GM23338 (cell line): ENCODE results near the gene TRIM72. TPM values are rescaled to one million over a fixed set of nuclear protein-coding genes. Genes with fewer than 3 reads are reported as not detected.

ENCODE experiments used
- ATAC-seq: fragments of 200-7000 bp; cut with Tn5 transposase; 3 replicates; pipeline ENCODE4 v1.9.1; 2020
- DNase-seq: peaks from one replicate; pipeline ENCODE4 v3.0.0-alpha.2; 2015; ENCODE audit warnings: low spot score
- H2AFZ ChIP-seq: fragments of 200-600 bp; sonication (generic); 2 replicates; pipeline ENCODE4 v1.8.0; 2016; ENCODE audit warnings: antibody characterized with exemption, mild to moderate bottlenecking, moderate library complexity
- H3F3A ChIP-seq: fragments of 200-600 bp; sonication (generic); replicated peaks from 2 replicates; pipeline ENCODE4 v1.8.0; 2017; ENCODE audit warnings: antibody characterized with exemption, mixed run types, low read depth
- H3K27ac ChIP-seq: fragments of 200-600 bp; sonication (generic); 2 replicates; pipeline ENCODE4 v1.6.1; 2016; ENCODE audit warnings: low read depth
- H3K27me3 ChIP-seq: fragments of 200-600 bp; sonication (generic); 2 replicates; pipeline ENCODE4 v1.8.0; 2016; ENCODE audit warnings: mild to moderate bottlenecking, mixed run types, moderate library complexity; ENCODE audit not compliant: insufficient read depth
- H3K36me3 ChIP-seq: fragments of 200-600 bp; sonication (generic); 2 replicates; pipeline ENCODE4 v1.8.0; 2016; ENCODE audit warnings: mild to moderate bottlenecking; ENCODE audit not compliant: insufficient read depth
- H3K4me1 ChIP-seq: fragments of 200-600 bp; sonication (generic); 2 replicates; pipeline ENCODE4 v1.8.0; 2016; ENCODE audit warnings: mild to moderate bottlenecking, moderate library complexity; ENCODE audit not compliant: insufficient read depth
- H3K4me2 ChIP-seq: fragments of 200-600 bp; sonication (generic); 2 replicates; pipeline ENCODE4 v1.7.1; 2017; ENCODE audit warnings: mixed run types
- H3K4me3 ChIP-seq: fragments of 200-600 bp; sonication (generic); 2 replicates; pipeline ENCODE4 v1.6.1; 2016; ENCODE audit warnings: mixed run types
- H3K79me2 ChIP-seq: fragments of 200-600 bp; sonication (generic); replicated peaks from 2 replicates; pipeline ENCODE4 v1.8.0; 2017; ENCODE audit warnings: mild to moderate bottlenecking; ENCODE audit not compliant: insufficient read depth
- H3K9me2 ChIP-seq: fragments of 200-600 bp; sonication (generic); 2 replicates; pipeline ENCODE4 v1.8.0; 2017; ENCODE audit not compliant: insufficient read depth
- H4K20me1 ChIP-seq: fragments of 200-600 bp; sonication (generic); replicated peaks from 2 replicates; pipeline ENCODE4 v1.8.0; 2017; ENCODE audit warnings: mild to moderate bottlenecking; ENCODE audit not compliant: insufficient read depth
- H3K27ac Mint-ChIP-seq: 2 replicates; pipeline ENCODE4 v1.8.0; 2020; ENCODE audit warnings: inconsistent platforms, mild to moderate bottlenecking, moderate library complexity, mixed read lengths
- H3K27me3 Mint-ChIP-seq: 3 replicates; pipeline ENCODE4 v1.8.0; 2022; ENCODE audit warnings: low read depth, mild to moderate bottlenecking, moderate library complexity, mixed read lengths, inconsistent platforms; ENCODE audit not compliant: insufficient read depth, poor library complexity
- H3K36me3 Mint-ChIP-seq: 3 replicates; pipeline ENCODE4 v1.8.0; 2021; ENCODE audit warnings: low read depth, mild to moderate bottlenecking, inconsistent platforms, moderate library complexity, mixed read lengths
- H3K4me1 Mint-ChIP-seq: 3 replicates; pipeline ENCODE4 v1.8.0; 2020; ENCODE audit warnings: mild to moderate bottlenecking, inconsistent platforms, mixed read lengths
- H3K4me3 Mint-ChIP-seq: 3 replicates; pipeline ENCODE4 v1.8.0; 2021; ENCODE audit warnings: moderate library complexity, mild to moderate bottlenecking, inconsistent platforms, mixed read lengths
- H3K9me3 Mint-ChIP-seq: 3 replicates; pipeline ENCODE4 v1.8.0; 2020; ENCODE audit warnings: moderate library complexity, mild to moderate bottlenecking, inconsistent platforms, mixed read lengths
- CREB1 ChIP-seq: fragments of 250-450 bp; sonication (Bioruptor Pico); IDR thresholded peaks from 2 replicates; pipeline ENCODE4 v1.5.0; 2020; ENCODE audit warnings: low read depth, mild to moderate bottlenecking, moderate library complexity
- CTCF ChIP-seq, 2 experiments: fragments of 200-600 bp in 1 of 2; sonication (generic) in 1 of 2; conservative IDR thresholded peaks; 2 replicates each; pipeline versions ENCODE4 v1.5.1 to v1.6.1; 2016 to 2017; ENCODE audit warnings: antibody characterized with exemption in 2 of 2, low read depth in 2 of 2, mild to moderate bottlenecking in 2 of 2, moderate library complexity in 1 of 2
- EZH2 ChIP-seq: fragments of 200-600 bp; sonication (generic); IDR thresholded peaks from one replicate; pipeline ENCODE4 v1.8.0; 2017; ENCODE audit warnings: antibody characterized with exemption, mild to moderate bottlenecking, low read depth; ENCODE audit not compliant: unreplicated experiment
- JUNB ChIP-seq: IDR thresholded peaks from one replicate; pipeline ENCODE4 v1.6.1; 2016; ENCODE audit warnings: antibody characterized with exemption; ENCODE audit not compliant: unreplicated experiment
- NANOG ChIP-seq: IDR thresholded peaks from 2 replicates; pipeline ENCODE4 v1.6.1; 2016; ENCODE audit warnings: antibody characterized with exemption, borderline replicate concordance
- POLR2AphosphoS5 ChIP-seq: IDR thresholded peaks from 2 replicates; pipeline ENCODE4 v1.6.1; 2016; ENCODE audit warnings: antibody characterized with exemption, low read depth
- STAT1 ChIP-seq: IDR thresholded peaks from one replicate; pipeline ENCODE4 v1.6.1; 2016; ENCODE audit warnings: antibody characterized with exemption; ENCODE audit not compliant: unreplicated experiment
- ZNF114 ChIP-seq: fragments of 250-450 bp; sonication (Bioruptor Pico); IDR thresholded peaks from 2 replicates; pipeline ENCODE4 v1.5.0; 2020; ENCODE audit warnings: mild to moderate bottlenecking, moderate library complexity
- ZNF462 ChIP-seq: fragments of 250-450 bp; sonication (Bioruptor Pico); IDR thresholded peaks from 2 replicates; pipeline ENCODE4 v1.5.0; 2020; ENCODE audit warnings: mild to moderate bottlenecking, moderate library complexity
- polyA plus RNA-seq: library from polyadenylated mRNA; unstranded; fragments of >200 nt; fragmentation: Nextera tagmentation; extraction: Ambion mirVana; gene quantifications from 2 replicates; pipeline ENCODE4 v1.2.1, GENCODE V29; 2016
- total RNA-seq: library from RNA; depleted of rRNA; stranded (reverse); fragments of >200 nt; shearing (Covaris generic); gene quantifications from 2 replicates; pipeline ENCODE4 v1.2.3, GENCODE V29; 2014
- TF ChIP-seq, protein P1 (sequence below): IDR thresholded peaks from one replicate; pipeline ENCODE4 v1.6.1; 2018; ENCODE audit warnings: antibody characterized with exemption; ENCODE audit not compliant: unreplicated experiment

TRIM72 gene
- total and polyA plus RNA-seq, 2 experiments from 2014 or later: 0.81 to 1.3 TPM

- no peak for DNase-seq
- Histone ChIP-seq H3K27me3 (no peaks in the 10 kb centered on the region), H3K4me2 (no peak overlapping the region), H4K20me1 (no peaks in the 10 kb centered on the region), H3K4me3 (no peak overlapping the region), H3K9me2 (0 out of 2 replicates have a peak, but pooled peaks cover 3% of the 10 kb centered on the region), H3K36me3 (no peaks in the 10 kb centered on the region), H3K79me2 (no peaks in the 10 kb centered on the region), H3K27ac (no peak overlapping the region), H3K4me1 (no peaks in the 10 kb centered on the region), H3F3A (no peaks in the 10 kb centered on the region), H2AFZ (no peak overlapping the region)
- H3K4me1 Mint-ChIP-seq: peaks cover 7% of the 10 kb centered on the region; the same call in 2 of the 3 replicates
- no peak for TF ChIP-seq JUNB
- no peak overlapping the region for H3K4me3 Mint-ChIP-seq
- no peak overlapping the region for H3K27ac Mint-ChIP-seq
- peaks cover 15% of the 10 kb centered on the region for H3K27me3 Mint-ChIP-seq
- no peaks in the 10 kb centered on the region for H3K36me3 Mint-ChIP-seq
- peaks cover 7% of the 10 kb centered on the region; the same call in 2 of the 3 replicates for H3K9me3 Mint-ChIP-seq
- ATAC-seq: no peak
Measured at GRCh38 chr16:31276600-31276999, 62.7 kb downstream of the TRIM72 start.

- Histone ChIP-seq H2AFZ (no peak overlapping the region), H3K4me1 (no peaks in the 10 kb centered on the region), H3F3A (no peaks in the 10 kb centered on the region), H3K27ac (no peak overlapping the region), H3K79me2 (no peaks in the 10 kb centered on the region), H4K20me1 (no peaks in the 10 kb centered on the region), H3K9me2 (0 out of 2 replicates have a peak, but pooled peaks cover 3% of the 10 kb centered on the region), H3K36me3 (no peaks in the 10 kb centered on the region), H3K27me3 (no peaks in the 10 kb centered on the region), H3K4me2 (no peak overlapping the region), H3K4me3 (no peak overlapping the region)
- H3K36me3 Mint-ChIP-seq: no peaks in the 10 kb centered on the region
- no peak overlapping the region for H3K27ac Mint-ChIP-seq
- ATAC-seq (no peak), DNase-seq (no peak)
- H3K4me3 Mint-ChIP-seq: no peak overlapping the region
- H3K4me1 Mint-ChIP-seq: peaks cover 7% of the 10 kb centered on the region; the same call in 2 of the 3 replicates
- peaks cover 13% of the 10 kb centered on the region; the same call in 2 of the 3 replicates for H3K9me3 Mint-ChIP-seq
- peaks cover 13% of the 10 kb centered on the region for H3K27me3 Mint-ChIP-seq
- no peak for TF ChIP-seq JUNB
- no peak for TF ChIP-seq ZNF462 (CRISPR knock-in tag)
- no peak for TF ChIP-seq STAT1
- no peak for TF ChIP-seq CTCF (conservative IDR thresholded peaks at IDR 0.05; ENCODE audit: low read depth in 2 of 2)
- TF ChIP-seq NANOG: no peak
- TF ChIP-seq ZNF114 (CRISPR knock-in tag): no peak
- no peak for TF ChIP-seq CREB1 (CRISPR knock-in tag)
- no peak for TF ChIP-seq POLR2AphosphoS5
- TF ChIP-seq, protein P1, sequence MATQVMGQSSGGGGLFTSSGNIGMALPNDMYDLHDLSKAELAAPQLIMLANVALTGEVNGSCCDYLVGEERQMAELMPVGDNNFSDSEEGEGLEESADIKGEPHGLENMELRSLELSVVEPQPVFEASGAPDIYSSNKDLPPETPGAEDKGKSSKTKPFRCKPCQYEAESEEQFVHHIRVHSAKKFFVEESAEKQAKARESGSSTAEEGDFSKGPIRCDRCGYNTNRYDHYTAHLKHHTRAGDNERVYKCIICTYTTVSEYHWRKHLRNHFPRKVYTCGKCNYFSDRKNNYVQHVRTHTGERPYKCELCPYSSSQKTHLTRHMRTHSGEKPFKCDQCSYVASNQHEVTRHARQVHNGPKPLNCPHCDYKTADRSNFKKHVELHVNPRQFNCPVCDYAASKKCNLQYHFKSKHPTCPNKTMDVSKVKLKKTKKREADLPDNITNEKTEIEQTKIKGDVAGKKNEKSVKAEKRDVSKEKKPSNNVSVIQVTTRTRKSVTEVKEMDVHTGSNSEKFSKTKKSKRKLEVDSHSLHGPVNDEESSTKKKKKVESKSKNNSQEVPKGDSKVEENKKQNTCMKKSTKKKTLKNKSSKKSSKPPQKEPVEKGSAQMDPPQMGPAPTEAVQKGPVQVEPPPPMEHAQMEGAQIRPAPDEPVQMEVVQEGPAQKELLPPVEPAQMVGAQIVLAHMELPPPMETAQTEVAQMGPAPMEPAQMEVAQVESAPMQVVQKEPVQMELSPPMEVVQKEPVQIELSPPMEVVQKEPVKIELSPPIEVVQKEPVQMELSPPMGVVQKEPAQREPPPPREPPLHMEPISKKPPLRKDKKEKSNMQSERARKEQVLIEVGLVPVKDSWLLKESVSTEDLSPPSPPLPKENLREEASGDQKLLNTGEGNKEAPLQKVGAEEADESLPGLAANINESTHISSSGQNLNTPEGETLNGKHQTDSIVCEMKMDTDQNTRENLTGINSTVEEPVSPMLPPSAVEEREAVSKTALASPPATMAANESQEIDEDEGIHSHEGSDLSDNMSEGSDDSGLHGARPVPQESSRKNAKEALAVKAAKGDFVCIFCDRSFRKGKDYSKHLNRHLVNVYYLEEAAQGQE: no peak
- TF ChIP-seq EZH2: no peak
Measured at GRCh38 chr16:31277659-31278260, 63.8 kb downstream of the TRIM72 start.
